ENCODE results near the gene SLC6A6.

The SLC6A6 gene

GRCh38 chr3:14487086-14487485 lies 84.7 kb downstream of the SLC6A6 start:
- no peak for TF ChIP-seq EZH2 (IDR thresholded peaks at IDR 0.05; ENCODE audit: borderline replicate concordance, low read depth, low read length, severe bottlenecking)
- no peaks in the 10 kb centered on the region; the same call in 1 of the 2 replicates for H4K20me1 ChIP-seq (ENCODE audit: insufficient read depth, low read length)
- no peaks in the 10 kb centered on the region for H3K27me3 ChIP-seq (ENCODE audit: insufficient read depth, low read length, poor library complexity)
- H3K9me3 ChIP-seq (ENCODE audit: insufficient read depth, low read length, severe bottlenecking), result no peaks in the 10 kb centered on the region
- H2AFZ ChIP-seq (ENCODE audit: low read depth, low read length), result no peak overlapping the region
- no peak overlapping the region for H3K4me3 ChIP-seq (ENCODE audit: low read depth in 1 of 2, low read length in 2 of 2)
- H3K4me1 ChIP-seq (ENCODE audit: insufficient read depth, low read length), result no peaks in the 10 kb centered on the region
- H3K9ac ChIP-seq (ENCODE audit: low read depth, low read length), result no peak overlapping the region
- DNase-seq (no peak), ATAC-seq (ENCODE audit: insufficient read depth, low read depth) (no peak)
- peaks cover 26% of the 10 kb centered on the region; the same call in 1 of the 2 replicates for H3K36me3 ChIP-seq (ENCODE audit: insufficient read depth, low read length)
- H3K79me2 ChIP-seq (ENCODE audit: insufficient read depth, low read length), result no peaks in the 10 kb centered on the region
- H3K27ac ChIP-seq (ENCODE audit: low read length), result no peak overlapping the region
- H3K4me2 ChIP-seq (ENCODE audit: insufficient read depth, low read length), result no peak overlapping the region

GRCh38 chr3:14487821-14488220 lies 85.4 kb downstream of the SLC6A6 start:
- no peak for DNase-seq
- Histone ChIP-seq H3K27ac (ENCODE audit: low read length) (no peak overlapping the region), H3K9ac (ENCODE audit: low read depth, low read length) (no peak overlapping the region), H3K79me2 (ENCODE audit: insufficient read depth, low read length) (no peaks in the 10 kb centered on the region), H3K27me3 (ENCODE audit: insufficient read depth, low read length, poor library complexity) (no peaks in the 10 kb centered on the region), H4K20me1 (ENCODE audit: insufficient read depth, low read length) (no peaks in the 10 kb centered on the region; the same call in 1 of the 2 replicates), H2AFZ (ENCODE audit: low read depth, low read length) (no peak overlapping the region), H3K9me3 (ENCODE audit: insufficient read depth, low read length, severe bottlenecking) (no peaks in the 10 kb centered on the region), H3K4me2 (ENCODE audit: insufficient read depth, low read length) (no peak overlapping the region), H3K4me3 (ENCODE audit: low read depth in 1 of 2, low read length in 2 of 2) (no peak overlapping the region), H3K36me3 (ENCODE audit: insufficient read depth, low read length) (peaks cover 21% of the 10 kb centered on the region; the same call in 1 of the 2 replicates), H3K4me1 (ENCODE audit: insufficient read depth, low read length) (no peaks in the 10 kb centered on the region)
- ATAC-seq (ENCODE audit: insufficient read depth, low read depth), result no peak
- TF ChIP-seq EZH2 (IDR thresholded peaks at IDR 0.05; ENCODE audit: borderline replicate concordance, low read depth, low read length, severe bottlenecking), result no peak

- Histone ChIP-seq H3K9ac (ENCODE audit: low read depth, low read length) (no peak overlapping the region), H3K79me2 (ENCODE audit: insufficient read depth, low read length) (no peaks in the 10 kb centered on the region), H2AFZ (ENCODE audit: low read depth, low read length) (no peak overlapping the region), H3K27me3 (ENCODE audit: insufficient read depth, low read length, poor library complexity) (no peaks in the 10 kb centered on the region), H3K27ac (ENCODE audit: low read length) (no peak overlapping the region), H3K36me3 (ENCODE audit: insufficient read depth, low read length) (peaks cover 15% of the 10 kb centered on the region; the same call in 1 of the 2 replicates), H3K4me2 (ENCODE audit: insufficient read depth, low read length) (no peak overlapping the region), H4K20me1 (ENCODE audit: insufficient read depth, low read length) (no peaks in the 10 kb centered on the region), H3K9me3 (ENCODE audit: insufficient read depth, low read length, severe bottlenecking) (no peaks in the 10 kb centered on the region), H3K4me3 (ENCODE audit: low read depth in 1 of 2, low read length in 2 of 2) (no peak overlapping the region), H3K4me1 (ENCODE audit: insufficient read depth, low read length) (no peaks in the 10 kb centered on the region)
- ATAC-seq (ENCODE audit: insufficient read depth, low read depth), result no peak
- no peak for DNase-seq
- no peak for TF ChIP-seq CTCF (IDR thresholded peaks at IDR 0.05; ENCODE audit: borderline replicate concordance, extremely low read depth, low read length, poor library complexity, severe bottlenecking)
These were observed 86.1 kb downstream of the SLC6A6 start for GRCh38 chr3:14488286-14489041.

- Histone ChIP-seq H3K9ac (ENCODE audit: low read depth, low read length) (no peak overlapping the region), H3K4me1 (ENCODE audit: insufficient read depth, low read length) (no peaks in the 10 kb centered on the region), H3K9me3 (ENCODE audit: insufficient read depth, low read length, severe bottlenecking) (no peaks in the 10 kb centered on the region), H3K4me3 (ENCODE audit: low read depth in 1 of 2, low read length in 2 of 2) (no peak overlapping the region), H2AFZ (ENCODE audit: low read depth, low read length) (no peak overlapping the region), H4K20me1 (ENCODE audit: insufficient read depth, low read length) (no peaks in the 10 kb centered on the region), H3K79me2 (ENCODE audit: insufficient read depth, low read length) (no peaks in the 10 kb centered on the region), H3K27me3 (ENCODE audit: insufficient read depth, low read length, poor library complexity) (no peaks in the 10 kb centered on the region), H3K36me3 (ENCODE audit: insufficient read depth, low read length) (peaks cover 8% of the 10 kb centered on the region; the same call in 1 of the 2 replicates), H3K27ac (ENCODE audit: low read length) (no peak overlapping the region), H3K4me2 (ENCODE audit: insufficient read depth, low read length) (no peak overlapping the region)
- ATAC-seq (ENCODE audit: insufficient read depth, low read depth), result no peak
- TF ChIP-seq EZH2 (IDR thresholded peaks at IDR 0.05; ENCODE audit: borderline replicate concordance, low read depth, low read length, severe bottlenecking) (no peak), CTCF (IDR thresholded peaks at IDR 0.05; ENCODE audit: borderline replicate concordance, extremely low read depth, low read length, poor library complexity, severe bottlenecking) (no peak)
- no peak for DNase-seq
These were observed 87.2 kb downstream of the SLC6A6 start for GRCh38 chr3:14489641-14490040.
